GM12878 (cell line): ENCODE data around the gene KRTAP29-1. TPM values are rescaled to one million over a fixed set of nuclear protein-coding genes. Genes with fewer than 3 reads are reported as not detected.

ENCODE experiments used
- ASH2L ChIP-seq: fragments of 300-600, 200-600 bp; sonication (generic); IDR thresholded peaks from 2 replicates; pipeline ENCODE4 v1.6.1; 2017; ENCODE audit warnings: low read depth, mild to moderate bottlenecking, borderline replicate concordance
- ATF2 ChIP-seq: IDR thresholded peaks from 2 replicates; pipeline ENCODE4 v1.6.1; 2012; ENCODE audit warnings: low read length, inconsistent platforms
- CTCF ChIP-seq, 3 experiments: IDR thresholded peaks in 2 of 3; conservative IDR thresholded peaks in 1 of 3; 2 replicates each; pipeline ENCODE4 v1.5.1; 2011; ENCODE audit warnings: low read depth in 3 of 3, low read length in 3 of 3, mild to moderate bottlenecking in 3 of 3, control low read depth in 2 of 3, moderate library complexity in 2 of 3, inconsistent platforms in 1 of 3, mixed read lengths in 1 of 3; ENCODE audit not compliant: control insufficient read depth in 2 of 3, insufficient read depth in 1 of 3; ENCODE audit errors: extremely low read depth in 1 of 3
- E4F1 ChIP-seq: fragments of 450-650 bp; IDR thresholded peaks from 2 replicates; pipeline ENCODE4 v1.6.1; 2018; ENCODE audit warnings: borderline replicate concordance, mild to moderate bottlenecking; ENCODE audit not compliant: partially characterized antibody
- EGR1 ChIP-seq, 2 experiments: IDR thresholded peaks; 1 replicate in 1 of 2; 2 replicates in 1 of 2; pipeline ENCODE4 v1.6.1; 2011 to 2012; ENCODE audit warnings: low read depth in 2 of 2, low read length in 2 of 2, borderline replicate concordance in 1 of 2, mild to moderate bottlenecking in 1 of 2, moderate library complexity in 1 of 2
- HCFC1 ChIP-seq: fragments of 150-350 bp; IDR thresholded peaks from 2 replicates; pipeline ENCODE4 v1.6.1; 2014; ENCODE audit warnings: low read length
- JUNB ChIP-seq: IDR thresholded peaks from 2 replicates; pipeline ENCODE4 v1.6.1; 2016; ENCODE audit warnings: antibody characterized with exemption, mild to moderate bottlenecking
- MEF2B ChIP-seq: fragments of 450-650 bp; IDR thresholded peaks from 2 replicates; pipeline ENCODE4 v1.6.1; 2018; ENCODE audit warnings: mild to moderate bottlenecking, moderate library complexity; ENCODE audit not compliant: partially characterized antibody, poor library complexity, severe bottlenecking
- NBN ChIP-seq: fragments of 450-650 bp; IDR thresholded peaks from 2 replicates; pipeline ENCODE4 v1.6.1; 2016
- RAD21 ChIP-seq: IDR thresholded peaks from 2 replicates; pipeline ENCODE4 v1.6.1; 2011; ENCODE audit warnings: mild to moderate bottlenecking, low read depth, low read length, moderate library complexity; ENCODE audit not compliant: insufficient read depth
- polyA plus RNA-seq, 11 experiments: library from polyadenylated mRNA; depleted of rRNA in 4 of 11; unstranded in 6 of 11; stranded (reverse) in 5 of 11; fragments of >200 nt; fragmentation: Nextera tagmentation in 4 of 11; fragmentation: Illumina TruSeq in 1 of 11; extraction: Ambion mirVana in 4 of 11; extraction: Trizol in 1 of 11; gene quantifications; 1 replicate in 1 of 11; 2 replicates in 10 of 11; pipeline versions ENCODE4 v1.2.1 to v1.2.3, GENCODE V29; 2011 to 2016; ENCODE audit warnings: inconsistent platforms in 2 of 11, missing spikeins in 2 of 11, low read depth in 1 of 11
- total RNA-seq, 4 experiments: library from RNA; depleted of rRNA in 3 of 4; stranded (reverse); fragments of >200 nt in 3 of 4; fragmentation: Illumina TruSeq in 1 of 4; extraction: Trizol in 1 of 4; gene quantifications; 2 replicates each; pipeline versions ENCODE4 v1.2.1 to v1.2.3, GENCODE V29; 2013 to 2021

KRTAP29-1 gene
- total and polyA plus RNA-seq, 10 of the 15 experiments (the other 5 are each of a cell fraction or from before 2014, with no cell fraction given) = 1.9 TPM; not detected in 9

- TF ChIP-seq ASH2L (no peak), CTCF (IDR thresholded peaks at IDR 0.05 in 2 of 3, conservative IDR thresholded peaks at IDR 0.05 in 1 of 3; ENCODE audit: control insufficient read depth in 2 of 3, extremely low read depth in 1 of 3, insufficient read depth in 1 of 3, low read depth in 3 of 3, low read length in 3 of 3) (peak; percentile 34 to 63 (median 44)), ATF2 (no peak), MEF2B (no peak), NBN (no peak), RAD21 (peak; percentile 49), E4F1 (no peak), HCFC1 (no peak), EGR1 (IDR thresholded peaks at IDR 0.05; ENCODE audit: borderline replicate concordance in 1 of 2, low read depth in 2 of 2, low read length in 2 of 2) (no peak), JUNB (no peak)
- TF ChIP-seq, all 136 proteins: peak for 3
Measured at GRCh38 chr17:41329279-41329948, 26.8 kb upstream of the KRTAP29-1 start (continued).
